ENCODE data around the gene WARS2.

The WARS2 gene

DNA sequence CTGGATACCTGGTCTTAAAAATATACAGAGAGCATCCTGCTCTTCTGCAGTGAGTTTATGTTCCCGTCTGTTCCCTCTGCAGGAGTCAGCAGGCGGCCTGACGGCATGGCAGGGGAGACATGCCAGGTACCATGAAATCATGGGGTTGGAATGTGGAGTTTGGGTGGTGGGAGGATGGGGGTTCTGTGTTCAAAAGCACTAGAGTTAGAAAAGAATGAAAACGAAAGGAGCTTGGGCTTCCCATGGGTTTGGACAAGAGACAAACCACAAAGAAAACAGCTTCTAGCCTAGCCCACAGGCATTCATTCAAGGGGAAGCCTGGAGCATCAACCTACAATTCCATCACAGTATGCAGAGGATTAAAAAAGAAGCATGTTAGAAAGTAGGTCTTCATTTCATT lies 59.9 kb downstream of the WARS2 start:
- DNase-seq = no peak

DNA sequence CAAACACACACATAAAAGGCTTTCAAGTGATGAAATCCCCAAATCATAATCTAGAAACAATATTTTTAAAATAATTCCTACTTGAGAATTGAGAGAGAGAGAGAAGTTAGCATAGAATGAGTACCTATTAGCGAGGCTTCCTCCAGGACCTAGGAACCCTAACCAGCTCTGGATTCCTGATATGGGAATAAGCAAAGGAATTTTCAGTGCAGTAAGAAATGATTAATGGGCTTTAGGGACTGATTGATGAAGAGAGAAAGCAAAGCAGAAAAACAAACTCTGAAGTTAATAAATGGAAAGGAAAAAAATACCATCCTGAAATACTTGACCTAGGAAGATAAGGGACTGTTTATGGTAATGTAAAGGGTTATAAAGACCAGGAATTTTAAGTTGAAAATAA lies 60.6 kb downstream of the WARS2 start:
- no peak for DNase-seq

DNA sequence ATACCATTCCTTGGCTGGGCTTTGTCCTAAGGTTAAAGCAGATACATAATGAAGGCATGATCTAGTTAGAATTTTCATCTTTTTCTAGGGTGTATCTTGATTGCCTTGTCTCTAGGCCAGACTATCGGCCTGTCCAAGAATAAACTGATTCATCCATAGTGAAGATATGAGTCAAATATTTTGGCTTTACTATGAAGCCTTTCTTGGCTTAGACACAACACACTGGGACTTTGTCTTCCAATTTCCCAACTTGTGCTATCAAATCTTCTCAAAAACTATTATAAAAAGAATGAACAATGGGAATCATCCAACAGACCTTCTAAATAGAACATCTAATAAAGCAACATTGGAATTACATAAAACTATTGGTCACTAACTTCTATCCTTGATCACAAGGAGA lies 64.8 kb downstream of the WARS2 start:
- DNase-seq = no peak

DNA sequence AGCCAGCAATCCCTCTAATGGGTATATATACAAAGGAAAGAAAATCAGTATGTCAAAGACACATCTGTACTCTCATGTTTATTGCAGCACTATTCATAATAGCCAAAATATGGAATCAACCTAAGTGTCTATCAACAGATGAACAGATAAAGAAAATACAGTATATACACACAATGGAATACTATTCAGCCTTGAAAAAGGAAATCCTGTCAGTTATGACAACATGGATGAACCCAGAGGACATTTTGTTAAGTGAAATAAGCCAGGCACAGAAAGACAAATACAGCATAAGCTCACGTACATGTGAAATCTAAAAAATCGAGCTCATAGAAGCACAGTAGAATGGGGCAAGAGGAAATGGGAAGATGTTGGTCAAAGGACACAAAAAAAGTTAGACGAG lies 69.1 kb downstream of the WARS2 start:
- no peak for DNase-seq

DNA sequence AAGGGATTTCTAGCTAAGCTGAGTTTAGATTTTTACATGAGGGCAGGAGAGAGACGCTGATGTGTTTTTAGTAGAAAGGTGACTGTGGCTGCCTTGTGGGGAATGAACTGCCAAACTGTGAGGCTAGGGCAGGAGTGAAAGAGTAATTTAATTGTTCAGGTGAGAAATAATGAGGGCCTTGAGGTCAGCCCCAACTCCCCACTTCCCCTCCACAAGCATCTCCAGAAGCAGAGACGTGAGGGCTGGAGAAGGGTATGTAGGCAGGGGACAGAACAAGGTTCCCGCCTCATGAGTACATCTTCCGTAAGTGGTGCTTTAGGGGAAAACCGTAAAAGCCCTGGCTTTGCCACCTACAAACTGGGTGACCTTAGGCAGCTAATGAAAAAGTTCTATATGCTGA lies 70.8 kb downstream of the WARS2 start:
- no peak for DNase-seq

DNA sequence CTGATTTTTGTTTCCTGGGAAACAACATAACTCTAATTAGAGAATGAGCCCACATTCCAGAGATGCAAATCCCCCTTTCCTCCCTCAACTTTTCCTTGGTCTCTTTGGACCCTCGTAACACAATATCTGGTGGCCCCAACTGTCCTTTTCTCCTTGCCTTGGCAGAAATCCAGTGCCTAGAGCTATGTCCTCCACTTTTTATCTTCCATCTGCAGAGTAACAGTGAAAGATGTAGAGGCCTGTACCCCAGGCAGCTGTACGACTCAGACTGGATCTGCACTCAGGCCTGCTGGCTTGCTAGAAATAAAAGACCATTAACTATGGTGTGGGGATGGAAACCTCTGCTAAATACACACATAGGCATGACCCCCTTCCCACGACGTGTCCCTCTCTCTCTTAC lies 72.0 kb downstream of the WARS2 start:
- DNase-seq = no peak

DNA sequence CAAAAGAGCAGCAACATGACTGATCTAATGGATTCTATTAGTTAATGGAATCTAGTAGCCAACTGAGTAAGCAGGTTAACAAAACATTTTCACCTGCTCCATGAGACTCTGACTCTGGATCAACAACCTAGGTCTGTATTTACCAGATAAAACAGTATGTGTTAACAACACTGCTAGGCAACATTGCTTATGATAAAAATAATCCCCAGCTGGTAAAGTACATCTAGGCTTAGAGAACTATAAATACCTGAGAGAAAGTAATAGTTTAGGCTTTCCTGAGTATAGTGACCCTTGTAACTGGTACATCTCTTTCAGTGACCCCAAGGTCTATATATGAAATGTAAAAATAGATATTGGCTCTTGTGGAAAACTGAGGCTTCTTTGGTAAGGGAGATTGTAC lies 78.8 kb downstream of the WARS2 start:
- no peak for DNase-seq

DNA sequence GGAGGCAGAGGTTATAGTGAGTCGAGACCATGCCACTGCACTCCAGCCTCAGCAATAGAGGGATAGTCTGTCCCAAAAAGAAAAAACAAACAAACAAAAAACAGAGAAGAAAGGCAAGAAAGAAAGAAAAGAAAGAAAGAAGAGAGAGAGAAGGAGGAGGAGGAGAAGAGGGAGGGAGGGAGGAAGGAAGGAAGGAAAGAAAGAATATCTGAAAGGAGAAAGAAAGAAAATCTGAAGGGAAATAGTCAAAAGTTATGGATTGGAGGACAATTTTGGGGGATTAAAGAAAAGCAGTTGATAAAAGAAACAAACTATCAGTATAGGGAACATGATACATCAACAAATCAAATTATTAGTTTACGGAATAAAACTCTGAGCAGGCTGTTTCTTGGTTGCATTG lies 84.9 kb downstream of the WARS2 start:
- no peak for DNase-seq

DNA sequence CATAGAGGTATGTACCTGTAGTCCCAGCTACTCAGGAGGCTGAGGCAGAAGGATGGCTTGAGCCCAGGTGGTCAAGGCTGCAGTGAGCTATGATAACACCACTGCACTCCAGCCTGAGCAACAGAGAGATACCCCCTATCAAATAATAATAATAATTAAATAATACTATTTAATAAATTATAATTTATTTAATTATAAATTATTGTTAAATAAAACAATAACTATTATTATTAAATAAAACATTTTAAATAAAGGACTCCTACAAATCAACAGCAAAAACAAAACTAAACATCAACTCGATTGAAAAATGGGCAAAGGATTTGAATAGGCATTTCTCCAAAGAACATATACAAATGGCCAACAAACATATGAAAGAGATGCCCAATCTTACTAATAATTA lies 86.5 kb downstream of the WARS2 start:
- DNase-seq = no peak

DNA sequence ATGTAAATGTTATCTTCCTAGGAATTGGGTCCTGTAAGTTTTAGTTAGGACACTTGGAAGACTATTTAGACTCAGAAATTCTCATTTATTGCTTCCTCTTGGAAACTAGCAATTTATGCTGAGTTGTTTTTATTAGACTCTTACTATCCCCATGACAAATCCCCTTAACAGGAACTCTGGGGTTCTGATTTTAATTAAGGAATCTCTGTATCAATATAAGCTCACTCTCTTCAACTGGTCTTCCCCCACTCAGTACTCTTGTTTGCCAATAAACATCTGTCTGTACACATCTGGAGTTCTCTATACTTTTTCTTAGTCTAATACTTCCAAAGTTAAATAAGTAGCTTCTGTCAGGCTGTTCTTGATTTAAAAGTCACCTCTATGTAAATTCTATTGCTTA lies 88.2 kb downstream of the WARS2 start:
- DNase-seq = no peak

DNA sequence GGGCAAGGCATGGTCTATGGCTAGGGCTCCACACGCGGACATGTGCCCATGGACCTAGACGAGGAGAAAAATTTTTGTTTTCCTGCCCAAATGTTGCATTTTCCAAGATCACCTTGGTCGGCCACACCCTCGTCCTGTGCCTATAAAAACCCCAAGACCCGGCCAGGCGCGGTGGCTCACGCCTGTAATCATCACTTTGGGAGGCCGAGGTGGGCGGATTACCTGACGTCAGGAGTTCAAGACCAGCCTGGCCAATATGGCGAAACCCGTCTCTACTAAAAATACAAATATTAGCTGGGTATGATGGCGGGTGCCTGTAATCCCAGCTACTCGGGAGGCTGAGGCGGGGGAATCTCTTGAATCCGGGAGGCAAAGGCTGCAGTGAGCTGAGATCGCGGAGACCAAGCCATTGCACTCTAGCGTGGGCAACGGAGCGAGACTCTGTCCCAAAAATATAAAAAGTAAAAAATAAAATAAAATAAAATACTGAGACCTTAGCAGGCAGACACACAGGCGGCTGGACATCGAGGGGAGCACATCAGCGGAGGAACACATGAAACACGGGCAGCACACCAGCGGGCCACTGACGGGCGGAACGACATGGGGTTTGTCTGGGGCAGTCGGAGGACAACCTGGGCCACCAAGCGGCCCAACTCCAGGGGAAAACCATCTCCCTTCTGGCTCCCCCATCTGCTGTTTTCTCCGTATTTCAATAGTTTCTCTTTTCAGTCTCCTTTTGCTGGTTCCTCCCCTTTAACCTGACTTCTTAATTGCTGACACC lies 91.6 kb downstream of the WARS2 start:
- no peak for DNase-seq

DNA sequence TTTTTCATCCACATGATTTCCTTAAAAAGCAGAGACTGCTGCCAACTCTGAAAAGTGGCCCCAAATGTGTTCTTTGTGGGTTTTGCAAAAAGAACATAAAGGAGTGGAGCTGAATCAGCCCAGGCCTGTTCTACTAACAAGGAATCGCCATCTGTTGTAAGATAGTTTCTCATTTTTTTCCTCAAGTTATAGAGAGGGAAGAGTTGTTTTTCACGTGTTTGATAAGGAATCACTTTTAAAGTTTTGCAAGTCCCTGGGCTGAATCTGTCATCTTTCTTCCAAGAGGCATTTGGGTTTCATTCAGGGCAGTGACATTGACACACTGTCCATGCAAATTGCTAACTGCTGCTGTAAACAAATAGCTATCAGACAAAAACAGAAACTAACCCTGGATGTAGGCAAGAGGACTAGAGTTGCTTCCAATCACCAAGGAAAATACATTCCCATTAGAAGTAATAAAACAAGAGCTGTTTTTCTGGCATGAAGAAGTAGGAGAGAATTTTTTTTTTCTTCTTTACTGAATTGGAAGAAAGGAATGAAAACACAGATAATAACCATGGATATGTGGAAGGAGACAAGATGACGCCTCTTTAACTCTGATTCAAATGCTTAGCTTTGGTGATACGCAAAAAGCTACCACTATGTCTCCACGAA lies 93.5 kb downstream of the WARS2 start:
- DNase-seq = no peak

DNA sequence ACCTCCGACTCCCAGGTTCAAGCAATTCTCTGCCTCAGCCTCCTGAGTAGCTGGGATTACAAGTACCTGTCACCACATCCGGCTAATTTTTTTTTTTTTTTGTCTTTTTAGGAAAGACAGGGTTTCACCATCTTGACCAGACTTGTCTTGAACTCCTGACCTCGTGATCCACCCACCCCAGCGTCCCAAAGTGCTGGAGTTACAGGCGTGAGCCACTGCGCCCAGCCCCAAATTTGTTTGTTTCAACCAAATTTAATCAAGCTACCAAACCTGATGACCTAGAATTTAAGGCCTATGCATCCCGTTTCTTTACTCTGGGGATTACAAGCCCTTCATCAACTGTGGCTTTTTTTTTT lies 94.0 kb downstream of the WARS2 start:
- DNase-seq = no peak

DNA sequence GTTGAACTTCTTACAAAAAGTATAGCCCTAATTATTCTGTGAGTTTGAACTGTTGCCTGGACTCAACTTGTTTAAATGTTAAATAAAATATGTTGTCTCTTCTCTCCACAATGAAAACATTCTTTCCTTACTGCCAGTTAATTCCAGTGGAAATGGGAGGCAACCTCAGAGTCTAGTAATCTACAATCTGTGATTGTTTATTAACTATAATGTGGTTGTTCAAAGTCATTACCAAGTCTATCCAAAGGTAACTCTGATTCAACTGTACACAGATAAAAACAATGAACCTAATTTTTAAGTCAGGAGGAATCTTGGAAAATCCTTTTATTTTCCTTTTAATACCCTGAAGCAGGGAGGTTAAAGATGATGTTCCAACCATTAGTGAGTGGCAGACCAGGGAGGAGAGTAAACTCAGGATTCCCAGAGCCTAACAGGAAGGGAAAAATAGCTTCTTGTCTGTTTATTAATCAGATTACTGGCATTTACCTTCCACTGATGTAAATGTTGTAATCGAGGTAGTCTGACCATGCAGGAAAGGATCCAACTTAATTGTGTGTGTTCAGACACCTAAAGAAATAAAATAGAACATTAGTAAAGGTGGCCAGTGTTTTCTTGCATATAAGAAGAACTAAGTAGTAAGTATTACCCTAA lies 95.2 kb downstream of the WARS2 start:
- DNase-seq = no peak

DNA sequence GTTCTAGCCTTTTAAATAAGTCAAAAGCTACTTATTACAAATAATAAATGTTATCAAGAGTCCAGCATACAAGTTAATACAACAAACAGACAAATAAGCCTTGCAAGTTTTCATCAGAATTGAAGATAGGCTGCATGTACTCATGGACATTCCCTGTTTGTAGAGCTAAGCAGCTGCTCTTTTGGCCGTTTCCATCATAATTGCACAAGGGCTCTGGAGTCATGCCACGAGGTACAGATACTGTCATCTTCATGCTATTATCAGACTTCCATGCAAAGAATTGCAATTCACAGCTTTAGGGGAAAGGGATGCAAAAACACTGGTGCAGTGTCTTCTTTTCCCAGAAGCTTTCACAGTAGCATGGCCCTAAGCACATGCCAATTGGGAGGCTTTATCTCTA lies 99.5 kb downstream of the WARS2 start:
- no peak for DNase-seq

DNA sequence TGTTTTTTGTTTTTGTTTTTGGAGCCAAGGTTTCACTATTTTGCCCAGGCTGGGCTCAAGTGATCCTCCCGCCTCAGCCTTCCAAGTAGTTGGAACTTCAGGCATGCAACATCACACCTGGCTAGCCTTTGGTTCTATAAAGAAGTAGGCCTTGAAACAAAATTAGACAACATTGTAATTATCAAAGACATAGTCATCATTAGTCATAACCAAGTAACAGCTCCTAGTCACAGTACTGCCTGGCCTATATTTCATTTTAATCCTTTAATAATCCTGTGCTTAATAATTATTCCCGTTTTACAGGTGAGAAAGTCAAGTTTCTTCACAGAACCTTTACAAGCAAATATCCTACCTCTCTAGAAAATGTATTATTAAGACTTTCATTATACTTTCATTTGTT lies 100.0 kb downstream of the WARS2 start:
- no peak for DNase-seq

DNA sequence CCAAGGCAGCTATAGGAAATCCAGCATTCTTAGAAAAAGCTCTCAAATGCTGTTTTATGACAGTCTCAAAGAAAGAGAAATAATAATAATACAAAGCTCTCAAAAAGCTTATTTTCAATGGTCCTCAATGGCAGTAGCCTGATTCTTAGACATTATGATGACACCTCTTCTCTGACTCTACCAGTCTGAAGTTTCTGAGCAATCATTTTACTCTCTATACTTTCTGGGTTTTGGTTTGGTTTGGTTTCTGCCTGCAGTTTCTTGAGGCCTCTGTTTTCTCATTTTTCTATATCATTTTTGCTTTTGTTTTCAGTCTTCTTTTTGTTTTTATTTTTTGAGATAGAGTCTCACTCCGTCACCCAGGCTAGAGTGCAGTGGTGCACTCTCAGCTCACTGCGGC lies 102.1 kb downstream of the WARS2 start:
- DNase-seq = no peak

DNA sequence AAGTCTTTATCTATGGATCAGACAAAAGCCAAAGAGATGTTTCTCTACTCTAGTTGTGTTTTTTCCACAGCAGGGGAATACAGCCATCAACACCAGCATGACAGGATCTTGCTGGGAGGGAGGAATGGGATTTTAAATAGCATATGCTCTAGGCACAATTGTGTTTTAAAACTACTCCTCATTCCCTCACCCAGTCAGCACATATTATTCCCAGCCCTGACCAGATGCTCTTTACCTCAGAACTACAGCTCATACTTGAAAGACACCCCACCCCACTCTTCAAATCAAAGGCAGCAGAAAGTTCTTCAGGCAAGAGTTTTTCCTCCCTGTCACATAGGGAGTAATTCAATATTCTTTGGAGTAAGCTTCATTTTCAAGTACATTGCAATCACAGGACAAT lies 106.1 kb downstream of the WARS2 start:
- no peak for DNase-seq

DNA sequence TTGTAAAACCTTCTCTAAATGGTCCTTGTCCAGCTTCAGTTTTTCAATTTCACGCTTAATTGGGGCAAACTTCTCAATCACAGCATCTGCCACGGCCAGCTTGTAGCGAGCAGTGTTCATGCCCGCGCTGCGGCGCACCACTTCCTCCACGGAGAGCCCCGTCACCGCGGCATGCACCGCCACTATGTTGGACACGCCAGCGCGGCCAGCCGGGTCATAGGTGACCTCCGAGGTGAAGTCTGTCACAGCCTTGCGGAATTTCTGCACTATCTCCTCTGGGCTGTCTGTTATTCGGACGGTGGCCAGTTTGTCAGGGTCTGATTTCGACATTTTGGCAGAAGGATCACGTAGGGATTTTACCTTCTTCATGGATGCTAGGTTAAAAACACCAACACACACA lies 107.5 kb downstream of the WARS2 start:
- DNase-seq = no peak

DNA sequence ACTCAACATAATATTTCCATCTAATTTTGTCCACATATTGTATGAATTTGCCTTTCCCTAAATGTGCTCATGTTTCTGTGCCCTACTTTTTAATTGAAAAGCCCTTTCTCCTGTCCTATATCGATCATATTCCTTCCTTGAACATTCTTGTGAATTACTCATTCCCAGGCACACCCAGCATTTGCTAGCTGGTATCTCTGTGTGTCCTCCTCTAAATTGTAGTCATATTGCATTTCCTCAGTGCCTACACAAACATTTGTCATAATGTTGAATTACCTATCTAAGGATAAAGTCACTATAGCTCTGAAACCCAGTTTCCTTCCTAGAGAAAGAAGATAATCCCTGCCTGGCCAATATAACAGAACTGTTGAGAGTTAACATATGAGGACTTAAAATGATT lies 112.7 kb downstream of the WARS2 start:
- no peak for DNase-seq

DNA sequence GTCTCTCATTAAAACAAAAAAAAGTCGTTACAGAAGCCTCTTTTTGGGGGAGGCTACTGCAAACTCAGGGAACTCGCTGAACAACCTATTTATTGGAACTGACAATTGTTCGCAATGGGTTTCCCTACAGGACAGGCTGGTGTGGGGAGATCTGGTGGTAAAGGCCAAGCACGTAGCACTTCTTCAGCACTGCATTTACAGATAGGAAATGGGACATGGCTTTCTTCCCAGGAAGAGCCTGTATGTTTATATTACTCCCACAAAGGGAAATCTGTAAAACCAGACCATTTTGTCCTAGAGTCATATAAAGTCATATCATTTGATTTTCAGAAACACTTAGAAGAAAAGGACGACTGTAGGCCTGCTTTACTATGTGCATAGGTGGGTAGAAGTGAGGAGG lies 113.5 kb downstream of the WARS2 start:
- no peak for DNase-seq

DNA sequence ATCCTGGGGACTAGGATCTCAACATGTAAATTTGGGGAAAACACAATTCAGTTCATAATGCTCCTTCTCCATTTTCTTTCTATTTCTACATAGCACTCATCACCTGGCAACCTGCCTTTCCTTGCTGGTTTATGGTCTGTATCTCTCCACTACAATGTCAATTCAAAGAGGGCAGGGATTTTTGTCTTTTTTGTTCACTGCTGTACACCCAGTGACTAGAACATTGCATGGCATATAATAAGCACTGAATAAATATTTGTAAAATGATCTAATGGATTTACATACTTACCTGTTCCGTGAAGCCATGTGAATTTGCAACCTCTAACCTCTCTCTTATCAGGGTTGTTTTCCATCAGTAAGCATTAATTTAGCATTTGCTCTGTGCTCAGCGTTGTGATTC lies 124.9 kb downstream of the WARS2 start:
- DNase-seq = no peak

DNA sequence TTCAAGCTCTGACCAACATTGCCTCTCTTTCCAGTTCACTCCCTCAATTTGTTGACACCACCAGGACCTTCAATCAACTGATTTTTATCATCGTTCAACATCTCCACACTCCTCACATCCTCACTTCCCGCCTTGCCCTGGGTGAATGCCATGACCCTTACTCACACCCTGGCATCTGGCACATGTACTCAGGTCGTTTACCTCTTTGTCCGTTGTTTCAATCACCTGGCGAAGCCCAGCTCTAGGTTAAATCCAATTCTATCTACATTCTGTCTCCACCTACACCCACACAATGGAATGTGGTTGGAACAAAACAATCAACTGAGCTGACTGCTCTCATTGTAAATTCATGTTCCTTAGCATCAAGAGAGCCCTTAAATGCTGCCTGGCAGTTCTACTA lies 128.1 kb downstream of the WARS2 start:
- no peak for DNase-seq

DNA sequence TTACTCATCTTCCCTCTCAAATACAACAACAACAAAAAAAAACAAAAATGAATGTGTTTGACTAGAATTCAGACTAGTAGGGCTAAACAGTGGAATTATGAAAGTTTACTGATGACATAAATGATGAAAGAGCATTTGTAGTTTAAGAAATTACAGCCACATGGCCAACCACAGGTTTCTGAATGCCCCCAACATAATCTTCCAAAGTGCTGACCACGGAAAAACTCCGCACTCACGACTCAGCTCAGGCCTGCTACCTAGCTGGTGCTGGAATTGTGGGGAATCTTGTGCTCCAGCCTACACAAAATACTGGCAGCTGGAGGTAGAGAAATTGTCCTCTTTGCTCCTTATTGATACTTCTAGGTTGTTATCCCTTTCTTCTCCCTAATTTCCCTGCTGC lies 128.7 kb downstream of the WARS2 start:
- DNase-seq = no peak

DNA sequence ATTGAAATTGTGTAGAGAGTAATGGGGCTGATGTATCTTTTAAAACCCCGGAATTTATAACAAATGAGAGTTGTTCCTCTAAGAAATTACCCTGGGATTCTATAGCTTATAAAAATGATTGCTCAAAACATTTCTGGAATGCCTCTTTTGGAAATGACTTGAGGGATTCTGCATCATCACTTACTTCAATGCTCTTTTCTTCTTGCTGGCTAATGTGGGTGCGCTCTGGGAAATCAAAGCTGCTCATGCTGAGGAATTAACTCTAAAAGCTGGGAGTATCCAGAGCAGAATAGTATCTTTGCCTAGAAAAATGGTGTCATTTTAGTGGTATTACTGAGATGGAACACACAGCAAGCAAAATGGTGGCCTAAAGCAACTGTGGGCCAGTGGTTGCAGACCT lies 129.3 kb downstream of the WARS2 start:
- DNase-seq = no peak

All from NCI-H1694 (cell line).